Muscle of leg (tissue), 11 donors: ENCODE results near the gene DMAP1. TPM values are rescaled to one million over a fixed set of nuclear protein-coding genes. Genes with fewer than 3 reads are reported as not detected.

Source experiments
- DNase-seq: peaks from one replicate; pipeline ENCODE4 v3.0.0; 2013
- H3K27ac ChIP-seq: one replicate; pipeline ENCODE4 v1.5.1; 2013; ENCODE audit warnings: mild to moderate bottlenecking, low read length, control low read depth
- H3K27me3 ChIP-seq: one replicate; pipeline ENCODE4 v1.6.1; 2013; ENCODE audit warnings: low read length; ENCODE audit not compliant: control insufficient read depth, insufficient read depth
- H3K36me3 ChIP-seq: one replicate; pipeline ENCODE4 v1.6.1; 2013; ENCODE audit warnings: low read length; ENCODE audit not compliant: control insufficient read depth, insufficient read depth
- H3K4me1 ChIP-seq: one replicate; pipeline ENCODE4 v1.6.1; 2013; ENCODE audit warnings: low read length; ENCODE audit not compliant: control insufficient read depth, insufficient read depth
- H3K4me3 ChIP-seq: one replicate; pipeline ENCODE4 v1.5.1; 2013; ENCODE audit warnings: low read length, control low read depth
- H3K9me3 ChIP-seq: replicated peaks from 2 replicates; pipeline ENCODE4 v1.6.1; 2013; ENCODE audit warnings: low read depth, low read length; ENCODE audit not compliant: control insufficient read depth
- WGBS: methylation state at CpG from one replicate; pipeline ENCODE4 v1.1.5; 2013; ENCODE audit warnings: missing lambda C conversion rate; ENCODE audit not compliant: insufficient coverage; 5-methylcytosine and 5-hydroxymethylcytosine counted together
- polyA plus RNA-seq, 8 donors: library from polyadenylated mRNA; unstranded; fragments of 120-200 nt; gene quantifications; one replicate each; pipeline versions ENCODE4 v1.2.1 to v1.2.3, GENCODE V29; 2013; ENCODE audit warnings: inconsistent platforms in 1 of 8, low replicate concordance in 1 of 8; ENCODE audit not compliant: insufficient read length in 8 of 8, insufficient read depth in 1 of 8
- total RNA-seq: library from RNA; stranded (reverse); fragments of 120-200 nt; gene quantifications from one replicate; pipeline ENCODE4 v1.2.4, GENCODE V29; 2013

DMAP1 gene
- total and polyA plus RNA-seq, 9 donors, result 12.1 to 44.5 (median 37.3) TPM

DNA sequence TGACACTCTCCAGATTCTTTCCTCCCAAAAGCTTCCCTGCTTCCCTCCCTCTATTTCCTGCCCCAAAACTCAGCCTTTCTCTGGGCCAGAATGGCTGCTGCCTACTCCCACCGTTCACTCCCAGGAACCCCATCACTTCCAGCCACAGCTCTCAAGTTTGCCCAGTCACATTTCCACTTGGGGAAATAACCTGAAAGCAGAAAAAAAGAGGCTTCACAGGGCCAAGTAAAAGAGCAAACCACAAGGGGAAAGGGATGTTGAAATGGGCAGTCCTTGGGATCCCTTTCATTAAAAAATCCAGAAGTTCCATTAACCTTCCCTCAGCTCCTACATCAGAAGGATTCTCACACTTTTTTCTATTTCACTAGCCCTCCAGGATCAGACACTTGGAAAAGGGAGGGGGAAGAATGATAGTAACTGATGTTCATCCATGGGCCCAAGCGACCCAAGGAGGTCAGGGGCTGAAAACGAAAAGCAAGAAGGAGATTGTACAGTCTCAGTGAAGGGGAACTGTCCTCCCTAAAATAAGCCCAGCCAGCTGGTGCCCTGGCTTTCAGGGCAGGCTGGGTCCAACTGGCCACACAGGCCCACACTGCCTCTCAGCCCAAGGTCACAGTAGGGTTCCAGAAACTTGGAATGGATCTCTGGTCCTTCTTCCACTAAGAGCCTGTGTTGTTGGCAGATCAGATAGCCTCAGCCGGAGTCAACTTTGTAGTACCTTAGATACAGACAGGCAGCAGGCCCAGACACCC, 49.7 kb downstream of the DMAP1 start:
- H3K27ac ChIP-seq, result no peak overlapping the region
- no peaks in the 10 kb centered on the region for H3K9me3 ChIP-seq
- H3K36me3 ChIP-seq, result peaks cover 4% of the 10 kb centered on the region
- no peak for DNase-seq
- no peaks in the 10 kb centered on the region for H3K27me3 ChIP-seq
- H3K4me3 ChIP-seq, result no peak overlapping the region
- WGBS, result 83% methylated on average over 1 of the region's 4 CpGs
- H3K4me1 ChIP-seq, result peaks cover 18% of the 10 kb centered on the region

DNA sequence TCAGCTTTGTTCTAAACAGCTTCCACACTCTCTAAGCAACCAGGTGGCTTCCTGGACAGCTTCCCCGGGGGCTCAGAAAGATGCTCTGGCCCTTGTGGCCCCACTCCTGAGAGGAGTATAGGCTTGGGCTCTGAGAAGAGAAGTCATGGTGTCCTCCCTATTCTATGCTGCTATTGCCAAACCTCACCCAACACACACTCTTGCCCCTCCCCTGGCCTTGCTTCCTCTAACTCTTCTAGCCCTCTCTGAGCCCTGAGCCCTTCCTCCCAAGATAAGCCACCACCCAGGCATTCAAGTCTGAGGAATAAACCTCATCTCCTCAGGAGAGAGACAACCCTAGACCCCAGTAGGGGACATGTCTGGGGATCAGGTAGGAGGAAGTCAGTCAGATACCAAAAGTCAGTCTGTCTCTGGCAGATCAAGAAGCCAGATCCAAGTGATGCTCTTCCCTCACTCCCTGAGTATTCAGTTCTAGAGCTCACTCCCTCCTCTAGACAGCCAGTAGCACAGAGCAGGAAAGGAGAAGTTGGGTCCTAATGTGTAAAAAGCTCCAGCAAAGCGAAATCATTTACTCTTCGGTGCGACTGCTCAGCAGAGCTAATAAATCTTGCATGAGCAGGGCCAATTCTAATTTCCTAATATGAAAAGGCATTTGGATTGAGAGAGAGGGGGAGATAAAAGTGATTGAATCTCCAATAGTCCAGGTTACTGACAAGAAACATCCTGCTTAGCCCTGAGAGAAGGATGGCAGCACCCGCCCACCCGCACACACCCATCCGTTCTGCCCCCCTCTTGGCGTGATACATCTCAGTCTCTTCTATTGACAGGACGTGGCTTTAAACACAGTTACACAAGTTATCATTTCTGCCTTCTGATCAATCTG, 50.5 kb downstream of the DMAP1 start:
- no peaks in the 10 kb centered on the region for H3K27me3 ChIP-seq
- H3K4me1 ChIP-seq, result peaks cover 18% of the 10 kb centered on the region
- 83% methylated on average over 8 of the region's 9 CpGs for WGBS
- no peak overlapping the region for H3K4me3 ChIP-seq
- H3K27ac ChIP-seq, result no peak overlapping the region
- no peaks in the 10 kb centered on the region for H3K9me3 ChIP-seq
- DNase-seq, result no peak
- H3K36me3 ChIP-seq, result peaks cover 4% of the 10 kb centered on the region

DNA sequence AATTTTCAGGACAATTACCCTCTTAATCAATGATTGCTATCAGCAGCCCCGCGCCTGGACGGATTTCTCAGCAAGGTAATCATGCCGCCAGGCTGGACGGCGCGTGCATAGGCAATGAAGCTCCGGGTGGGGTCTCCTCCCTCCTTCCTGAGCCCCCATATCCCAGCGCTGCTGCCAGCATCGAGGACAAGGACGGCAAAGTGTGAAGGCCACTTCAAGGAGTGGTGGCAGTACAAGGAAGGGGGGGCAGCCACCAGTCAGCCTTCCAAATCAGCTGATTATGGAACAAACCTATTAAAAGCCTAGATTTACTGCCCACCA, 51.1 kb downstream of the DMAP1 start:
- no peak for DNase-seq
- Histone ChIP-seq H3K36me3 (peaks cover 4% of the 10 kb centered on the region), H3K9me3 (no peaks in the 10 kb centered on the region), H3K4me1 (peaks cover 18% of the 10 kb centered on the region), H3K27ac (no peak overlapping the region), H3K4me3 (no peak overlapping the region), H3K27me3 (no peaks in the 10 kb centered on the region)
- no CpG with 5 or more reads among the region's 11 CpGs for WGBS

DNA sequence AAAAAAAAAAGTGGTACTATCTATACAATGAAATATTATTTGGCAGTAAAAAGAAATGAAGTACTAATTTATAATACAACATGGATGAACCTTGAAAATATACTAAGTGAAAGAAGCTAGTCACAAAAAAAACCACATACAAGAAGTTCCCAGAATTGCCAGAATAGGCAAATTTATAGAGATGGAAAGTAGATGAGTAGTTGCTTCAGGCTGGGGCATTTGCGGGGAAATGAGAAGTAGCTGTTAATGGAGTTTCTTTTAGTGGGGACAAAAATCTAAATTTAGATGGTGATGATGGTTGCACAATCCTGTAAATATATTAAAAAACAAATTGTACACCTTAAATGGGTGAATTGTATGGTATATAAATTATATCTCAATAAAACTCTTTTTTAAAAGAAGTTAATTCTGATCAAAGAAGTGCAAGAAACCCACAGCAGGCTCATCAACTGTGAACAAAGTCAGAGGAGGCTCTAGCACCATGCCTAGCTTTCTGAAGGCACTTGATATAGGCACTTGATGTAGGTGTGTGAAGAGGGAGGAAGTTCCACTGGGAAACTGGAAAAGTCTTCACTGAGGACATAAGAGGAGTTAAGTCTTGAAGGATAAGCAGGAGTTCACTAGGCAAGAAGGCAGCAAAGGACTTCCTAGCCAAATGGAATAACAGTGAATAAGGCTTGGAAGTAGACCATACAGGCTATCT, 52.5 kb downstream of the DMAP1 start:
- no CpG with 5 or more reads among the region's 1 CpG for WGBS
- DNase-seq, result no peak
- H3K9me3 ChIP-seq, result no peaks in the 10 kb centered on the region
- no peak overlapping the region for H3K4me3 ChIP-seq
- H3K36me3 ChIP-seq, result peaks cover 2% of the 10 kb centered on the region
- H3K27me3 ChIP-seq, result no peaks in the 10 kb centered on the region
- H3K27ac ChIP-seq, result no peak overlapping the region
- peaks cover 24% of the 10 kb centered on the region for H3K4me1 ChIP-seq

DNA sequence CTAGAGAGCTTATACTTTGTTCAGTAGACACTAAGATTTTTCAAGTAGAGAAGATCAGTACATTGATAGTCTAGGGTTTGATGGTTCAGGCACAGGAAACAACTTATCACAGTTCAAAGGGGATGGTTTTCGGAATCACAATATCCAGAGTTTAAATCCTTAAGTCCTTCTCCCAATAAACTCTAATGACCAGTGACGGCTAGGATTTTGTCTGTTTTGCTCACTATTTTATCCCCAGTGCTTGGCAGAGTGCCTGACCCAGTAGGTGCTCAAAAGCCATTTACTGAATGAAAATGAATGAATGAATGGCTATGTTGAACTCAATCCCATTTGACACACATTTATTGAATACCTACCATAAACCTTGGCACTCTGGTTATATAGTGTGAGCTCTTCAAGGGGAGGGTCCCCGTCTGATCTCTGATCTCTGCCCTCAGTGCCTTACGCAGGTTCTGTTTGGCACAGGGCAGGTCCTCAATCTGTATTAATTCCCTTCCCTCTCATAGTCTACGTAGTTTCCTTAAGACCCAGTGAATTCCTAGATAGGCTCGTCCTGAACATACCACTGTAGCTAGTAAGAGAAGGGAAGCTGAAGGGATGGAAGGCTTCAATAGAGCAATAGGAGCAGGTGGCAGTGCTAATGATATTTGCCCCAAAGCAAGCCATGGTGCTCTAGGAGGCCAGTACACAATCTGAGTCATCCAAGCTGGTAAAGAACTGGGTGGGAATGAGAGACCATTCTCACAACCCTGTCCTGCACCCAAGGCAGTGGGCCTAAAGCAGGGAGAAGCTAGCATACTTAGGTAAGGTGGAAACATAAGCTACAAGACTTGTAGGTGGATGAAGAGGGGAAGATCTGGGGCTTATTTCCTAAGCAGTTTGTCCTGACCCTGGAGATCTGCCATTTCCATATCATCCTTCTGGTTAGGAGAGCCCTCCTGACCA, 53.4 kb downstream of the DMAP1 start:
- no peak for DNase-seq

DNA sequence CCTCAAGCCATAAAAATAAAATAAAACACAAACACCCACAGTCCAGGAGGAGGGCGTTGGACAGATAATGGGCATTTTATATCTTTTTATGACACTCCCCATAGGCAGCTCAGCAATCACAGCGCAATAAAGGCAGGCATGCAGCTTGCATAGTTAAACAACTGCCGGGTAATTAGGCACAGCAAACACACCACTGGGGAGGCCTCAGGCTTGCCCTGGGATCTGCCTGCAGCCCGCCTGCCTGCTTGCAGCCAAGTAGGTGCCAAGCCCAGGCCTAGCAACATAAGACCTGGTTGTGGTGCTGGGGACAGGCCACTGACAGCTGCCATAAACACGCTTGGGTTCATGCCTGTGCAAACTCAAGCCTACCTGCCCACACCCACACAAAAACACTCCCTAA, 54.2 kb downstream of the DMAP1 start:
- Histone ChIP-seq H3K9me3 (no peaks in the 10 kb centered on the region), H3K36me3 (peaks cover 2% of the 10 kb centered on the region), H3K4me3 (no peak overlapping the region), H3K27ac (no peak overlapping the region), H3K27me3 (no peaks in the 10 kb centered on the region), H3K4me1 (peaks cover 18% of the 10 kb centered on the region)
- 72% methylated on average over 3 of the region's 5 CpGs for WGBS
- DNase-seq, result no peak

More for the DNA sequence above, 53.4 kb downstream of the DMAP1 start:
- Histone ChIP-seq H3K4me3 (no peak overlapping the region), H3K36me3 (peaks cover 2% of the 10 kb centered on the region), H3K27ac (no peak overlapping the region), H3K4me1 (peaks cover 24% of the 10 kb centered on the region), H3K27me3 (no peaks in the 10 kb centered on the region), H3K9me3 (no peaks in the 10 kb centered on the region)
- no CpG with 5 or more reads among the region's 6 CpGs for WGBS

DNA sequence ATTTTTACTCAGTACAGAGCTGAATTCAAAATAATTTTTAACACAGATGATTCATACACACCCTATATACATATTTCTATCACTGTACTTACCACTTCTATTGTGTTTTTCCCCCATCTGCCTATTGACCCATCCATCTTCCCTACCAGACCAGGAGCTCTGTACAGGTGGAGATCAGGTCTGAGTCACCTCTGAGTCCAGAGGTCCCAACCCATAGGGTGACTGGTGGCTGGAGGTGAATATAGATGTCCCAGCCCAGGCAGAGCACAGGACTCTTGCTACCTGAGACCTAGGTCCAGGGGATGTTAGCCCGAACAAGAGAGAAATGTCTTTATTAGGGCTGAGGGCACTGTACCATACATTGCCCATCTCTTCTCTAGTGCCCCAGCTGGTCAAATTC, 54.8 kb downstream of the DMAP1 start:
- Histone ChIP-seq H3K27me3 (no peaks in the 10 kb centered on the region), H3K4me3 (no peak overlapping the region), H3K36me3 (peaks cover 2% of the 10 kb centered on the region), H3K27ac (no peak overlapping the region), H3K4me1 (peaks cover 18% of the 10 kb centered on the region), H3K9me3 (no peaks in the 10 kb centered on the region)
- no peak for DNase-seq
- WGBS, result no CpG with 5 or more reads among the region's 1 CpG

Other genes with a start within 250 kb of the DMAP1 start
- gene DPH2, start 243.5 kb upstream of the DMAP1 start, total RNA-seq, result 14.0 TPM
- 10 to 100 TPM; 16.7 to 21.9 (median 18.4) TPM for gene DPH2, start 243.5 kb upstream of the DMAP1 start, polyA plus RNA-seq
- 55.9 TPM for gene ATP6V0B, start 238.5 kb upstream of the DMAP1 start, total RNA-seq
- 10 to 100 TPM; 46.2 to 57.6 (median 50.8) TPM for gene ATP6V0B, start 238.5 kb upstream of the DMAP1 start, polyA plus RNA-seq
- gene B4GALT2, start 234.3 kb upstream of the DMAP1 start, total RNA-seq, result 52.4 TPM
- 10 to 100 TPM; 43.3 to 59.6 (median 49.1) TPM for gene B4GALT2, start 234.3 kb upstream of the DMAP1 start, polyA plus RNA-seq
- 0.98 TPM for gene CCDC24, start 221.9 kb upstream of the DMAP1 start, total RNA-seq
- 1 to 10 TPM in 5 of 8 donors, under 1 TPM in 3; 0.77 to 1.9 (median 1.3) TPM for gene CCDC24, start 221.9 kb upstream of the DMAP1 start, polyA plus RNA-seq
- 1.6 TPM for gene SLC6A9, start 182.0 kb upstream of the DMAP1 start, total RNA-seq
- 1 to 10 TPM; 2.3 to 5.5 (median 3.6) TPM for gene SLC6A9, start 182.0 kb upstream of the DMAP1 start, polyA plus RNA-seq
- 0.13 TPM for gene KLF17, start 94.7 kb upstream of the DMAP1 start, total RNA-seq
- gene KLF17, start 94.7 kb upstream of the DMAP1 start, polyA plus RNA-seq, result under 1 TPM in 5 of 8 donors, not detected in 3; 0.08 to 0.32 (median 0.10) TPM
- gene KLF18, start 71.8 kb upstream of the DMAP1 start, total RNA-seq, result not detected
- gene KLF18, start 71.8 kb upstream of the DMAP1 start, polyA plus RNA-seq, result not detected
- 53.8 TPM for gene ERI3, start 141.8 kb downstream of the DMAP1 start, total RNA-seq
- gene ERI3, start 141.8 kb downstream of the DMAP1 start, polyA plus RNA-seq, result 10 to 100 TPM; 46.7 to 57.2 (median 52.0) TPM
- gene RNF220, start 191.8 kb downstream of the DMAP1 start, total RNA-seq, result 54.7 TPM
- 10 to 100 TPM; 54.5 to 63.4 (median 57.7) TPM for gene RNF220, start 191.8 kb downstream of the DMAP1 start, polyA plus RNA-seq